ENCODE results near the gene LY6G6C.

LY6G6C gene

GRCh38 chr6:31760790-31761189 is 39.2 kb upstream of the LY6G6C start:
- H3K4me3 Mint-ChIP-seq: no peak overlapping the region
- no peaks in the 10 kb centered on the region for H3K27me3 Mint-ChIP-seq
- peaks cover 22% of the 10 kb centered on the region for H3K36me3 Mint-ChIP-seq
- DNase-seq (ENCODE audit: low spot score in 2 of 2): no peak
- H3K4me1 Mint-ChIP-seq: peaks cover 4% of the 10 kb centered on the region
- ATAC-seq (ENCODE audit: low read depth): no peak
- no peak overlapping the region for H3K27ac Mint-ChIP-seq
- no peaks in the 10 kb centered on the region for H3K9me3 Mint-ChIP-seq

- DNase-seq (ENCODE audit: low spot score in 2 of 2) (no peak), ATAC-seq (ENCODE audit: low read depth) (no peak)
- Mint-ChIP-seq H3K9me3 (no peaks in the 10 kb centered on the region), H3K27ac (no peak overlapping the region), H3K36me3 (peaks cover 16% of the 10 kb centered on the region), H3K4me1 (no peaks in the 10 kb centered on the region), H3K27me3 (no peaks in the 10 kb centered on the region), H3K4me3 (no peak overlapping the region)
Measured at GRCh38 chr6:31758281-31758680, 36.7 kb upstream of the LY6G6C start.

- Mint-ChIP-seq H3K9me3 (no peaks in the 10 kb centered on the region), H3K27me3 (no peaks in the 10 kb centered on the region), H3K36me3 (peaks cover 2% of the 10 kb centered on the region), H3K4me3 (no peak overlapping the region), H3K4me1 (no peaks in the 10 kb centered on the region), H3K27ac (no peak overlapping the region)
- no peak for ATAC-seq (ENCODE audit: low read depth)
- DNase-seq (ENCODE audit: low spot score in 2 of 2): no peak
Measured at GRCh38 chr6:31752739-31753319, 31.3 kb upstream of the LY6G6C start.

GRCh38 chr6:31750411-31751022 is 29.0 kb upstream of the LY6G6C start:
- Mint-ChIP-seq H3K36me3 (peaks cover 5% of the 10 kb centered on the region), H3K27me3 (no peaks in the 10 kb centered on the region), H3K9me3 (no peaks in the 10 kb centered on the region), H3K27ac (no peak overlapping the region), H3K4me1 (peaks cover 3% of the 10 kb centered on the region), H3K4me3 (no peak overlapping the region)
- DNase-seq (ENCODE audit: low spot score in 2 of 2) (no peak), ATAC-seq (ENCODE audit: low read depth) (no peak)

- Mint-ChIP-seq H3K4me1 (peaks cover 5% of the 10 kb centered on the region), H3K9me3 (no peaks in the 10 kb centered on the region)
Measured at GRCh38 chr6:31749301-31750036, 27.9 kb upstream of the LY6G6C start.

GRCh38 chr6:31744422-31744821 is 22.9 kb upstream of the LY6G6C start:
- DNase-seq (ENCODE audit: low spot score in 2 of 2): no peak
- H3K27me3 Mint-ChIP-seq: no peaks in the 10 kb centered on the region
- no peaks in the 10 kb centered on the region for H3K9me3 Mint-ChIP-seq
- H3K4me1 Mint-ChIP-seq: peaks cover 19% of the 10 kb centered on the region
- ATAC-seq (ENCODE audit: low read depth): no peak
- H3K27ac Mint-ChIP-seq: no peak overlapping the region
- H3K4me3 Mint-ChIP-seq: no peak overlapping the region
- H3K36me3 Mint-ChIP-seq: peaks cover 5% of the 10 kb centered on the region

More at GRCh38 chr6:31749301-31750036, 27.9 kb upstream of the LY6G6C start:
- ATAC-seq (ENCODE audit: low read depth) (no peak), DNase-seq (ENCODE audit: low spot score in 2 of 2) (no peak)
- H3K27ac Mint-ChIP-seq: no peak overlapping the region
- H3K27me3 Mint-ChIP-seq: no peaks in the 10 kb centered on the region
- H3K36me3 Mint-ChIP-seq: peaks cover 7% of the 10 kb centered on the region
- H3K4me3 Mint-ChIP-seq: no peak overlapping the region

GRCh38 chr6:31742894-31743293 is 21.3 kb upstream of the LY6G6C start:
- Mint-ChIP-seq H3K4me3 (no peak overlapping the region), H3K36me3 (peaks cover 5% of the 10 kb centered on the region), H3K9me3 (no peaks in the 10 kb centered on the region), H3K4me1 (peaks cover 33% of the 10 kb centered on the region), H3K27me3 (no peaks in the 10 kb centered on the region), H3K27ac (peak overlapping the region; percentile 32)
- ATAC-seq (ENCODE audit: low read depth) (no peak), DNase-seq (ENCODE audit: low spot score in 2 of 2) (no peak)

- Mint-ChIP-seq H3K4me3 (peak overlapping the region; percentile 6), H3K27me3 (no peaks in the 10 kb centered on the region), H3K9me3 (no peaks in the 10 kb centered on the region), H3K4me1 (peaks cover 40% of the 10 kb centered on the region), H3K36me3 (peaks cover 2% of the 10 kb centered on the region), H3K27ac (no peak overlapping the region)
- ATAC-seq (ENCODE audit: low read depth) (no peak), DNase-seq (ENCODE audit: low spot score in 2 of 2) (no peak)
Measured at GRCh38 chr6:31741815-31742214, 20.3 kb upstream of the LY6G6C start.

GRCh38 chr6:31740397-31741223 is 19.1 kb upstream of the LY6G6C start:
- DNase-seq (ENCODE audit: low spot score in 2 of 2) (no peak), ATAC-seq (ENCODE audit: low read depth) (peak; percentile 1)
- Mint-ChIP-seq H3K4me1 (peaks cover 44% of the 10 kb centered on the region), H3K27me3 (no peaks in the 10 kb centered on the region), H3K9me3 (no peaks in the 10 kb centered on the region), H3K27ac (peak overlapping the region; percentile 97), H3K4me3 (peak overlapping the region; percentile 95), H3K36me3 (peaks cover 4% of the 10 kb centered on the region)

- Mint-ChIP-seq H3K9me3 (no peaks in the 10 kb centered on the region), H3K4me3 (peak within 1 kb of the TSS; percentile 100), H3K27me3 (no peaks in the 10 kb centered on the region), H3K27ac (peak within 1 kb of the TSS; percentile 97), H3K36me3 (peaks cover 7% of the 10 kb centered on the region), H3K4me1 (peaks cover 45% of the 10 kb centered on the region)
- peak; percentile 84 for ATAC-seq (ENCODE audit: low read depth)
- DNase-seq (ENCODE audit: low spot score in 2 of 2): peak; percentile 89 to 93
Measured at GRCh38 chr6:31739639-31740396, 18.3 kb upstream of the LY6G6C start, which contains the start of gene MSH5. Gene MSH5, plus strand, starts transcription at chr6:31740005. Its CDS starts 462 bp downstream, at chr6:31740467.

- Mint-ChIP-seq H3K27me3 (no peaks in the 10 kb centered on the region), H3K4me1 (peaks cover 54% of the 10 kb centered on the region), H3K4me3 (peak overlapping the region; percentile 100), H3K9me3 (no peaks in the 10 kb centered on the region), H3K36me3 (peaks cover 12% of the 10 kb centered on the region), H3K27ac (peak overlapping the region; percentile 97)
- DNase-seq (ENCODE audit: low spot score in 2 of 2): peak in 1 of 2 donors; percentile 65
- ATAC-seq (ENCODE audit: low read depth): peak; percentile 54
Measured at GRCh38 chr6:31737991-31738979, 16.7 kb upstream of the LY6G6C start.

GRCh38 chr6:31737315-31737990 is 15.9 kb upstream of the LY6G6C start:
- Mint-ChIP-seq H3K4me3 (peak overlapping the region; percentile 100), H3K36me3 (peaks cover 14% of the 10 kb centered on the region), H3K27ac (peak overlapping the region; percentile 97), H3K27me3 (no peaks in the 10 kb centered on the region), H3K9me3 (no peaks in the 10 kb centered on the region), H3K4me1 (peaks cover 57% of the 10 kb centered on the region)
- ATAC-seq (ENCODE audit: low read depth): no peak
- DNase-seq (ENCODE audit: low spot score in 2 of 2): no peak

Measured in memory B cell (primary cell).